SW 1271 (cell line): ENCODE results near the gene SCIN.
"Not testable (repeated sequence)": the region's sequence is repeated elsewhere in the genome, so short reads cannot be mapped to it uniquely, and the experiment has no call there.

Experiments
- DNase-seq, 2 experiments: peaks; one replicate each; lab custom pipeline; 2025; lab: John Stamatoyannopoulos, UW

SCIN gene

GRCh38 chr7:12647364-12648219 lies 77.1 kb downstream of the SCIN start:
- peak; percentile 67 to 83 for DNase-seq

- DNase-seq = no peak
Measured at GRCh38 chr7:12648704-12649261, 78.3 kb downstream of the SCIN start.

GRCh38 chr7:12649348-12649747 lies 78.8 kb downstream of the SCIN start:
- no peak for DNase-seq

- DNase-seq = no peak
Measured at GRCh38 chr7:12650080-12650479, 79.6 kb downstream of the SCIN start.

GRCh38 chr7:12653110-12653509 lies 82.6 kb downstream of the SCIN start:
- no peak for DNase-seq

GRCh38 chr7:12653518-12653917 lies 83.0 kb downstream of the SCIN start:
- DNase-seq = no peak

GRCh38 chr7:12655161-12655560 lies 84.6 kb downstream of the SCIN start:
- no peak for DNase-seq

- DNase-seq = peak; percentile 65 to 83
Measured at GRCh38 chr7:12660423-12660822, 89.9 kb downstream of the SCIN start.

- not testable (repeated sequence) for DNase-seq
Measured at GRCh38 chr7:12660986-12661385, 90.5 kb downstream of the SCIN start.

GRCh38 chr7:12661581-12661980 lies 91.1 kb downstream of the SCIN start:
- DNase-seq = no peak

GRCh38 chr7:12670000-12670729 lies 99.6 kb downstream of the SCIN start:
- no peak for DNase-seq

GRCh38 chr7:12670743-12671520 lies 100.4 kb downstream of the SCIN start:
- DNase-seq = no peak

GRCh38 chr7:12673436-12673835 lies 102.9 kb downstream of the SCIN start:
- DNase-seq = not testable (repeated sequence)

- no peak for DNase-seq
Measured at GRCh38 chr7:12674053-12674452, 103.5 kb downstream of the SCIN start.

- peak in 1 of 2 experiments; percentile 45 for DNase-seq
Measured at GRCh38 chr7:12674861-12675260, 104.3 kb downstream of the SCIN start.

GRCh38 chr7:12683678-12684585 lies 113.4 kb downstream of the SCIN start:
- DNase-seq = peak in 1 of 2 experiments; percentile 43

GRCh38 chr7:12684733-12685132 lies 114.2 kb downstream of the SCIN start:
- DNase-seq = no peak

GRCh38 chr7:12685550-12685949 lies 115.0 kb downstream of the SCIN start:
- no peak for DNase-seq

- DNase-seq = peak; percentile 95 to 98
Measured at GRCh38 chr7:12686234-12686890, 115.8 kb downstream of the SCIN start.
